Gastroesophageal sphincter (tissue), 3 donors: Measurements from ENCODE around the gene ANAPC5.

Experiments used
- EP300 ChIP-seq: sonication (generic); formaldehyde crosslinking; IDR thresholded peaks from one replicate; pipeline ENCODE4 v1.6.1; 2017; ENCODE audit warnings: antibody characterized with exemption, mild to moderate bottlenecking
- TF ChIP-seq, protein P1 (sequence below), 4 experiments: fragments of 200-600 bp in 2 of 4; fragments of 450-650 bp in 2 of 4; sonication (generic) in 1 of 4; IDR thresholded peaks; one replicate each; pipeline ENCODE4 v1.5.1; 2017 to 2019; ENCODE audit warnings: antibody characterized with exemption in 4 of 4, mild to moderate bottlenecking in 2 of 4, moderate library complexity in 2 of 4

DNA sequence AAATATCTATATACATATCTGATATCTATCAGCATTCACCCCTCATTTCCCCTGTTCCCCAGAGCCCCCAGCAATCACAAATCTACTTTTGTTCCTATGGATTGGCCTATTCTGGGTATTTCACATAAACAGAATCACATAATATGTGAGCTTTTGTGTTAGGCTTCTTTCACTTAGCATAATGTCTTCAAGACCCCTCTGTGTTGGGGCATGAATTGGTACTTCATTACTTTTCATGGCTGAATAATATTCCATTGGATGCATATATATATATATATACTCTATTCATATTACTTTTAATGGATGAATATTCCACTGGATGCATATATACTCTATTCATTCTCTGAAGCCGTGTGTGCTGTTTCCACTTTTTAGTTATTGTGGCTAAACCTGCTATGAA lies 84.4 kb downstream of the ANAPC5 start:
- TF ChIP-seq EP300: no peak
- TF ChIP-seq, protein P1, sequence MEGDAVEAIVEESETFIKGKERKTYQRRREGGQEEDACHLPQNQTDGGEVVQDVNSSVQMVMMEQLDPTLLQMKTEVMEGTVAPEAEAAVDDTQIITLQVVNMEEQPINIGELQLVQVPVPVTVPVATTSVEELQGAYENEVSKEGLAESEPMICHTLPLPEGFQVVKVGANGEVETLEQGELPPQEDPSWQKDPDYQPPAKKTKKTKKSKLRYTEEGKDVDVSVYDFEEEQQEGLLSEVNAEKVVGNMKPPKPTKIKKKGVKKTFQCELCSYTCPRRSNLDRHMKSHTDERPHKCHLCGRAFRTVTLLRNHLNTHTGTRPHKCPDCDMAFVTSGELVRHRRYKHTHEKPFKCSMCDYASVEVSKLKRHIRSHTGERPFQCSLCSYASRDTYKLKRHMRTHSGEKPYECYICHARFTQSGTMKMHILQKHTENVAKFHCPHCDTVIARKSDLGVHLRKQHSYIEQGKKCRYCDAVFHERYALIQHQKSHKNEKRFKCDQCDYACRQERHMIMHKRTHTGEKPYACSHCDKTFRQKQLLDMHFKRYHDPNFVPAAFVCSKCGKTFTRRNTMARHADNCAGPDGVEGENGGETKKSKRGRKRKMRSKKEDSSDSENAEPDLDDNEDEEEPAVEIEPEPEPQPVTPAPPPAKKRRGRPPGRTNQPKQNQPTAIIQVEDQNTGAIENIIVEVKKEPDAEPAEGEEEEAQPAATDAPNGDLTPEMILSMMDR (IDR thresholded peaks at IDR 0.05): no peak
